Lower leg skin (tissue), 4 donors: ENCODE measurements around the gene ACLY. TPM values are rescaled to one million over a fixed set of nuclear protein-coding genes. Genes with fewer than 3 reads are reported as not detected.

Experiments
- DNase-seq, 2 donors: peaks; one replicate each; pipeline ENCODE4 v3.0.0-alpha.2; 2019; ENCODE audit warnings: low spot score in 2 of 2
- H3K4me3 ChIP-seq: fragments of 200-600 bp; sonication (generic); 2 replicates; pipeline ENCODE4 v1.5.1; 2017; ENCODE audit warnings: mild to moderate bottlenecking, low read depth; ENCODE audit not compliant: poor library complexity, severe bottlenecking
- CTCF ChIP-seq, 3 donors: fragments of 450-650 bp; IDR thresholded peaks; one replicate each; pipeline ENCODE4 v1.5.1; 2016; ENCODE audit warnings: antibody characterized with exemption in 3 of 3, mild to moderate bottlenecking in 3 of 3, moderate library complexity in 2 of 3
- POLR2A ChIP-seq, 2 donors: fragments of 450-650 bp; IDR thresholded peaks; one replicate each; pipeline ENCODE4 v1.6.1; 2016 to 2017; ENCODE audit warnings: antibody characterized with exemption in 2 of 2, mild to moderate bottlenecking in 1 of 2, moderate library complexity in 1 of 2
- WGBS, 2 donors: methylation state at CpG; one replicate each; pipeline ENCODE4 v1.1.5; 2018; 5-methylcytosine and 5-hydroxymethylcytosine counted together
- intact Hi-C: fragments of 100-400 bp; cut with DNase I; formaldehyde crosslinking; loops from one replicate; pipeline ENCODE4 v1.15.0; 2023; ENCODE audit warnings: low total_unique reads
- total RNA-seq, 4 donors: library from RNA; depleted of rRNA; stranded (reverse); fragments of >200 nt; gene quantifications; one replicate each; pipeline ENCODE4 v1.1.0, GENCODE V29; 2016

Gene ACLY
- 10 to 100 TPM; 50.3 to 73.0 (median 62.4) TPM for total RNA-seq

GRCh38 chr17:41918314-41919164, at the start of gene ACLY:
TSS of gene ACLY (minus strand) at chr17:41918951. CDS start at chr17:41913873, 5,078 bp downstream.
- DNase-seq, result peak; percentile 95 to 99
- 0 to 2% methylated on average over 61 to 64 of the region's 80 CpGs for WGBS, 2 donors
- no peak for TF ChIP-seq CTCF (IDR thresholded peaks at IDR 0.05)
- TF ChIP-seq POLR2A (IDR thresholded peaks at IDR 0.05), result peak in 1 of 2 donors; percentile 9
- peak within 1 kb of the TSS; percentile 94 for H3K4me3 ChIP-seq
- intact Hi-C loops, result no loop called here

- whole genome bisulfite sequencing, 2 donors, result 87 to 89% methylated on average over 37 of the region's 37 CpGs
- intact Hi-C loops, result loop anchor here (10.0 kb wide), 1 partner anchor 147 kb away; the partner anchor contains the start of gene DHX58
- TF ChIP-seq POLR2A (IDR thresholded peaks at IDR 0.05), result no peak
- TF ChIP-seq CTCF (IDR thresholded peaks at IDR 0.05), result no peak
- no peak for DNase-seq
- peak overlapping the region; percentile 85 for H3K4me3 ChIP-seq
Measured at GRCh38 chr17:41967921-41968578, 49.3 kb upstream of the ACLY start.

DNA sequence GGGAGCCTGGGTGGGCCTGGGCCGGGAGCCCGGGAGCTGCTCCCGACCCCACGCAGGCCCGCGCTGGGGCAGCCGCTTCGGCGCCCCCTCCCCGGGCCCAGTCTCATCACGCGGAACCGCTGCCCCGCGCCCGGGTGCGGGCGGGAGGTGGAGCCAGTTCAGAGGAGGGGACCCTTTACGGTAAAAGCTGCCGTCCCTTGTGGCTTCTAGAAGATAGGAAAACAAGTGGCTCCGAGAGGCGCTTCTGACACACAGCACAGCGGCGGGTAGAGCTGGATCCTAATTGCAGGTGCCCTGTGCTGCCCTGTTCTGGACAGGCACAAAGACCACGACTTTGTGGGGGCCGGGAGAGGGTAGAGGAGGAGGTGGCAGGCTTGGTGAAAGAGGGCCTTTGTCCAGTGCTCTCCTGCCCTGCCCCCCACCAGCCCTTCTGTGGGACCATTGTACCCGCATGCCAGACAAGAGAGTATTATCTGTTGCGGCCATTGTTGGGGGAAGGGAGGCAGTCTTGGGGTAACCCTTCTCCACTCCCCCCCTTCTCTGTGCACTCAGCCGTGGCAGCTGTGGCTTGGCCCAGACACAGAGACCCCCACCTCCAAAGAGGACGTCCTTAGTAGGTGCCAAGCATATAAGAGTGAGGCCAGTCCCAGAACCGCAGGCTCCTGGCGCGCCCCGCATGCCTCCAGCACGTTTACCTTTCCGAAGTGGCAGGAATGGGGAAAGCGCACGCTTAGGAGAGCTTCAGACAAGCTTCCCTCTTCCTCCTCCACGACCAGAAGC, 48.6 kb upstream of the ACLY start:
- no peak for TF ChIP-seq CTCF (IDR thresholded peaks at IDR 0.05)
- TF ChIP-seq POLR2A (IDR thresholded peaks at IDR 0.05), result no peak
- 22 to 31% methylated on average over 17 to 36 of the region's 39 CpGs for WGBS, 2 donors
- no peak for DNase-seq
- intact Hi-C loops, result loop anchor here (10.0 kb wide), 1 partner anchor 147 kb away; the partner anchor contains the start of gene DHX58
- H3K4me3 ChIP-seq, result peak overlapping the region; percentile 85

- H3K4me3 ChIP-seq, result peak within 1 kb of the TSS; percentile 85
- DNase-seq, result peak; percentile 88 to 98
- 0 to 1% methylated on average over 24 to 45 of the region's 71 CpGs for WGBS, 2 donors
- TF ChIP-seq POLR2A (IDR thresholded peaks at IDR 0.05), result no peak
- no peak for TF ChIP-seq CTCF (IDR thresholded peaks at IDR 0.05)
- intact Hi-C loops, result loop anchor here (10.0 kb wide), 1 partner anchor 148 kb away; the partner anchor contains the start of gene DHX58
Measured at GRCh38 chr17:41966463-41967140, 47.9 kb upstream of the ACLY start, which contains the start of gene CNP. TSS of gene CNP (plus strand) at chr17:41966795. CDS start at chr17:41966885, 90 bp downstream.
